GM12801 (cell line): ENCODE measurements around the gene PLD1.

ENCODE experiments used
- CTCF ChIP-seq: IDR thresholded peaks from one replicate; pipeline ENCODE4 v1.5.1; 2011; ENCODE audit warnings: control low read depth; ENCODE audit not compliant: insufficient read length; ENCODE audit errors: extremely low read depth

Gene PLD1

GRCh38 chr3:171646357-171647133 is 163.7 kb downstream of the PLD1 start:
- no peak for TF ChIP-seq CTCF

GRCh38 chr3:171644681-171645080 is 165.6 kb downstream of the PLD1 start:
- TF ChIP-seq CTCF, result no peak

- no peak for TF ChIP-seq CTCF
Measured at GRCh38 chr3:171643681-171644080, 166.6 kb downstream of the PLD1 start.

- TF ChIP-seq CTCF, result no peak
Measured at GRCh38 chr3:171643033-171643432, 167.2 kb downstream of the PLD1 start.

GRCh38 chr3:171640520-171641412 is 169.5 kb downstream of the PLD1 start:
- TF ChIP-seq CTCF, result no peak

- TF ChIP-seq CTCF, result no peak
Measured at GRCh38 chr3:171636666-171637065, 173.6 kb downstream of the PLD1 start.

GRCh38 chr3:171632766-171633165 is 177.5 kb downstream of the PLD1 start:
- no peak for TF ChIP-seq CTCF
